Activated CD8-positive, alpha-beta memory T cell treated with anti-CD3 and anti-CD28 coated beads for 48 hours (primary cell): ENCODE measurements around the gene TNFRSF13B.
"Not testable (repeated sequence)": the region's sequence is repeated elsewhere in the genome, so short reads cannot be mapped to it uniquely, and the experiment has no call there.

Experiments
- DNase-seq, 3 experiments: peaks; one replicate each; pipeline ENCODE4 v3.0.0-alpha.2; 2020; ENCODE audit warnings: low read depth in 2 of 3, low spot score in 2 of 3

Gene TNFRSF13B

GRCh38 chr17:16971458-16972338 is at the start of gene TNFRSF13B:
Gene TNFRSF13B, minus strand, starts transcription at chr17:16972118. Its CDS starts 43 bp downstream, at chr17:16972075.
- DNase-seq = no peak

- DNase-seq = no peak
These were observed 49.4 kb upstream of the TNFRSF13B start for GRCh38 chr17:17021194-17021863.

- no peak for DNase-seq
These were observed 48.9 kb upstream of the TNFRSF13B start for GRCh38 chr17:17020821-17021193.

GRCh38 chr17:17019891-17020456 is 48.1 kb upstream of the TNFRSF13B start:
- DNase-seq = no peak

GRCh38 chr17:17019430-17019762 is 47.5 kb upstream of the TNFRSF13B start:
- DNase-seq = no peak

GRCh38 chr17:17018612-17019429 is 46.9 kb upstream of the TNFRSF13B start:
- no peak for DNase-seq

GRCh38 chr17:17018021-17018441 is 46.1 kb upstream of the TNFRSF13B start:
- DNase-seq = no peak

- no peak for DNase-seq
These were observed 45.6 kb upstream of the TNFRSF13B start for GRCh38 chr17:17017343-17018014.

- not testable (repeated sequence) for DNase-seq
These were observed 44.6 kb upstream of the TNFRSF13B start for GRCh38 chr17:17016199-17017197.

- DNase-seq = no peak
These were observed 43.3 kb upstream of the TNFRSF13B start for GRCh38 chr17:17015230-17015629.

GRCh38 chr17:17014748-17015124 is 42.8 kb upstream of the TNFRSF13B start:
- not testable (repeated sequence) for DNase-seq

- not testable (repeated sequence) for DNase-seq
These were observed 42.2 kb upstream of the TNFRSF13B start for GRCh38 chr17:17013828-17014747.

- DNase-seq = not testable (repeated sequence)
These were observed 39.4 kb upstream of the TNFRSF13B start for GRCh38 chr17:17011043-17011907.

- not testable (repeated sequence) for DNase-seq
These were observed 38.7 kb upstream of the TNFRSF13B start for GRCh38 chr17:17010545-17011034.

GRCh38 chr17:17009972-17010371 is 38.1 kb upstream of the TNFRSF13B start:
- DNase-seq = not testable (repeated sequence)

GRCh38 chr17:17008621-17009397 is 36.9 kb upstream of the TNFRSF13B start:
- not testable (repeated sequence) for DNase-seq
